GM19240 (cell line): ENCODE data around the gene MEGF9.
"Not testable (repeated sequence)": the region's sequence is repeated elsewhere in the genome, so short reads cannot be mapped to it uniquely, and the experiment has no call there.

Source experiments
- DNase-seq: peaks from one replicate; pipeline ENCODE4 v3.0.0; 2011; ENCODE audit warnings: low spot score; ENCODE audit not compliant: insufficient read length

Gene MEGF9

DNA sequence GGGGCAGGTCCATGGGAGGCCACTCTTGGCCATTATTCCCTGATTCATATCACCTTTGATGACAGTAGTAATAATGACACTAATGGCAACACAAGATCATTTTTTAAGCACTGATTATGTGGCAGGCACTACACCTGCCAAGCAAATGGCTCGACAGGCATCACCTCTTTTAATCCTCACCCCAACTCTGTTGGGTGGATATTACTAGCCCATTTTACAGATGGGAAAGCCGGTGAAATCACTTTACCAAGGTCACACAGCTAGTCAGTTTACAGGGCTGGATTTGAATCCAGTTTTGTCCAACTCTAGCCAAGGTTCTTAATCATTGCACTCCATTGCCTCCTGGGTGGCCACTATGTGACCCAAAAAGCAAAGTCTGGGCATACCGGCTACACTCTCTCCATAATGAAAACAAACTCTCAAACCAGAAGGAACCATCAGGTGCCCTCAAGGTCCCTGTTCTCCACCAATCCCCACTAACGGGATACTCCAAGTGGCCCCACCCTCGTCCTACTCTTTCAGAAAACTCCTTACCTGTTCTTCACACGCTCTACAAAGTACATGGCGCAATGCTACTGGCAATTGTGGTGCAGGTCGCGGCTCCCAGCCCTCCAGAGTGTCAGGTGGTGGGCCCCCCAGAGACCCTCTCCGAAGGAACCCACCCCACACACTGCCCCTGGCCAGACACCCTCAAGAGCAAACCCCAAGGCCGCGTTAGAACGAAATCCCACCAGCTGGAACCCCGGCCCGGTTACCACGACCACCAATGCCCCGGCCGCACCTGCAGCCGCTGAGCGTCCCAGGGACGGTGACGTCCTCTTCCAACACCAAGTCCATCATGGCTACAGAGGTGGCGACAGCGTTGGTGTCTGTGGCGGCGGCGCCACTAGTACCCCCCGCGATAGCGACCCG, 134.9 kb downstream of the MEGF9 start:
- no peak for DNase-seq

DNA sequence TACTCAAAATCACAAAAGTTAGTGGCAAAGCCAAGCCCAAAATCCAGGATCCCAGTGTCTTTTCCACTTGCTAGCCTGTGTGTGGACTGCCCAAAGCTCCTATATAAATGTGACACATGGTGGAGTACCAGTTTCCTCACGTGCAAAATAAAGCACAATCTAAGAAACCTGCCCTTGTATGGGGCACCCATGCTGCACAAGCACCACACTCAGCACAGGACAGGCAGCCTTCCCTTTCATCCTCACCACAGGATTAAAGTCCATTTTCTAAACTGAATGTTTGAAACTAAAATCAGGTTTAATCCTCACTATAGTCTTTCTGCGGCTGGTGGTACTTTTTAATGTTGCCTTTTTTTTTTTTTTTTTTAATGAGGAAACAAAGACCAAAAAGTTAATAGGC, 139.8 kb downstream of the MEGF9 start:
- DNase-seq = no peak

DNA sequence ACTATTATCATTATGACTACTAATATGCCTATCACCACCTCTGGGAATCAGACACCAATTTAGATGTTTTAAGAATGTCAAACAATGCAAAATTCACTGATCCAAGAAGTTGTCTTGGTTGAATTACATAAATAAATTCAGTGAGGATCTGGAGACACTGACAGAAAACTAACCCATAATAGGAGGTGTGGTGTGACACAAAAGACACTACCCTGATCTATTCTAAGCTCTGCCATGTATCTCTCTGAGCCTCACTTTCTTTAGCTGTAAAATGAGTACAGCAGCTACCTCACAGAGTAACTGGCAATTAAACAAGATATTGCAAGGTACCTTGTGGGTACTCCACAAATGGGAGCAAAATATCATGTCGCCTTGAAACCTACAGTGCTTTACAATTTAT, 141.8 kb downstream of the MEGF9 start:
- no peak for DNase-seq

DNA sequence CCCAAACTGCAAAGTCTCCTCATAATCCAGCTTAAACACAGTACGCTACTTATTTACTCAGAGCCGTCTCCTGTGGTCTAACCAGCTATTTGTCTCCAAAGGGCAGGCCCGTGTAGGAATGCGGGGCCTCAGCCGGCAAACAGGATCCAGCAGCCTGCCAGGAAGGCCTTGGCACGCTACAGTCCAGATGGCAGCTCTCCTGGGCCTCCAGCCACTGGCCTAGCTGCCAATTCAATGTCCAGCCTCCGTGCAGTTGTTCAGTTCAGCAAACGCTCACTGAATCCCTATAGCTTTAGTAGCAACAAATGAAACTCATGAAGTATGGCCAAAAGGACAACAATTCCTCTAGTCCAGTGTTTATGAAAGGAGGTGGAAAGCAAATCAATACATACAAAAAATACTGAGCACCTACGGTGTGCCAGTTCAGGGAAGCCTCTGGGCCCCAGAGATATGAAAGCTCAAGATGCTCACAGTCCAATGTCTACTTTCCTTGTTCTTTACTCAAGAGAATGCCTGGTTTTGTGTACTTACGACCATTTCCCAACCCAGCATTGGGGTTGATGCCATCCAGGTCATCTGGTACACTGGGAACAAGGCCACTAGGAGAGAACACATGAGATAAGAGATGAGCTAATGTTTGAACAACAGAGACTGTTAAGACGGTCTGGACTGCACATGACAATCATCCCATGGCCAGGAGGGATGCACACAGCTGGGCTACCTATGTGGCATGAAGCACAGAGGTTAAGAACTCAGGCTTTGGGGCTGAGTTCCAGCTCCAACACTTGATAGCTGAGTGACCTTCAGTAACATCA, 142.6 kb downstream of the MEGF9 start:
- DNase-seq = no peak

DNA sequence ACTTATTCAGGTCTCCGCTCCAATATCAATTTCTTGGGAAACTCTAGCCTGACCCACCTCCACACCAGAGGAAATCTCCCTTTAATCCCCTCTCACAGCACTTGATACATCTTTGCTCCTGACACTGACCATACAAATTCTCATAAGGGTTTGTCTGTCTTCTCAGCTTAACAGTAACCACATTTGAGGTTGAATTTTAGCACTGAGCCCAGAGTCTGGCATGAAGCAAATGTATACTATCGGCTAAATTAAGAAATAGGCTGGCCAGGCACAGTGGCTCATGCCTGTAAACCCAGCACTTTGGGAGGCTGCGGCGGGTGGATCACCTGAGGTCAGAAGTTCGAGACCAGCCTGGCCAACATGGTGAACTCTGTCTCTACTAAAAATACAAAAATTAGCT, 144.0 kb downstream of the MEGF9 start:
- no peak for DNase-seq

DNA sequence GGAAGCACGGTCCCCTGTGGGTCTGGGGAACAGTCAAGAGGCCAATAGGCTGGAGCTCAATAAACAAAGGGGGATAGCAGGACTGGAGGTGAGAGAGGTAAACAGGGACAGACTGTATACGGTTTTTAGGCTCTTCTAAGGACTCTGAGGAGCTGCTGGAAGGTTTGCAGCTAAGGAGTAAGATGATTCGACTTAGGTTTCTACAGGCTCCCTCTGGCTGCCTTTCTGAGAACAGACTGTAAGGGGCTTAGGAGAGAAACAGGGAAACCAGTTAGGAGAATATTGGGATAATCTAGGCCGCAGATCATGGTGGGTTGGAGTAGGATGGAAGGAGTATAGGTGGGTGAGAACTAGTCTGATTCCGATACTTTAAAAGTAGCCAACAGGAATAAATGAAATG, 144.7 kb downstream of the MEGF9 start:
- DNase-seq = no peak

DNA sequence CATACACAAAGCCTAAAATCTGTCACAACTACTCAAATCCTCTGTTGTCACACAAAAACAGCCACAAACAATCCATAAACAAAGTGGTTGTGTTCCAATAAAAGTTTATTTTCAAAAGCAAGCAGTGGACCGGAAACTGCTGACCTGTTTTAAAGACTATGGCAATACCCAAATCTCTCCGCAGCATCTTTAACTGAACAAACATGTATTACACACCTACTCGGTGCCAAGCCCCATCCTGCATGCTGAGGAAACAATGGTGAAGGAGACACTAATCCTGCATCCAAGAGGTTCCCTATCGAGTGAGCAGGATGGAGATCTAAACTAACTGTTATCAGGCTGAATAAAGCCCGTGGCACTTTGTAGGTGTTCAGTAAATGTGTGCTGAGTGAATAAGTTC, 145.5 kb downstream of the MEGF9 start:
- DNase-seq = no peak

DNA sequence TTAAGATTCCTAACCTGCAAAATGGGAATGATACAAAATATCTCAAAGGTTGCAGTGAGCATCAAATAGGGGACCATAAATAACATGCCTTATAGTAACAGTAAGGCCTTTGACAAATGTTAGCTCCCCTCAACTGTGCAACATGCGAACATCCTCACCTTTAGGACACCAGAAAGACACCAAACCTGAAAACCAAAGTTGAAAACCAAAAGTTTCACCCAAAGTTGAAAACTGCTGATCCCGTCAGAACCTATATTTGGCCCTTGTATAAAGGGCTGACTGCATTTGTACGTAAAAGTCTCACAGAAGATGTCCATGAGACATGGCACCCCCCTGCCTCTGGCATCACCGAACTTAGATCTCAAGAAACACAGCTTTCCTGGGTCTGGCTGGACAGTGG, 146.4 kb downstream of the MEGF9 start:
- DNase-seq = no peak

DNA sequence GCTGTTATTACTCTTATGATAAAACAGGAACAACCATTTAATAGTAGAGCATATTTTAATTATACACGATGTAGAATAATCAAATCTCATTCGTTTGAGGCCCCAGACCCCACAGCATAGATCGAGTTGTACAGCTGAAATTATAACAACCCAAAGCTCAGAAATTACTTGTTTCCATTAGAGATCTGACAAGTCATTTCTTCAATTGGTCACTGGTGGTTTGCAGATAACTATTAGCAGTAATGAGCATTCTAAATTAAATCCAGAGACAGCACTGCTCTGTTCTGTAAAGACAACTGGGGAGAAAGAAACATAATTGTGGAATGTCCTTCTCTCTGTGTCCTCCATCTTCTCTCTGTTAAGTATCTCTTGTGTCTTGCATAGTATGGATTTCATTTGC, 147.2 kb downstream of the MEGF9 start:
- DNase-seq = no peak

DNA sequence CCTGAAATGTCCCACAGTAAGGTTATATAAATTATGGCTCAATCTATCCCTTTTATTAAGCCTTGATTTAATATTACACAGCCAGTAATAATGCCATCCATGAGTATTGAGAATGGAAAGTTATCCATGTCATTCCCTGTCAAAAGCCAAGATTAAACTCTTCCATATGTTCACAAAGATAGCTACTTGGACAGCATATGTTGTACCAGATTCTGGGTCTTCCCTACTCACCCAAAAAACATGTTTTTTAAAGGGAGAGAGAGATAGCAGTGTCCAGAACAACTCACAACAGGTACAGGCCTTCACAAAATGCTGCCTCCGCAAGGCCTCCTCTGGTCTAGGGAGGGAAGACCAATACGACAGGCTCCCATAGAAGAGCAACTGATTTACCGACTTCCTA, 149.7 kb downstream of the MEGF9 start:
- DNase-seq = no peak

DNA sequence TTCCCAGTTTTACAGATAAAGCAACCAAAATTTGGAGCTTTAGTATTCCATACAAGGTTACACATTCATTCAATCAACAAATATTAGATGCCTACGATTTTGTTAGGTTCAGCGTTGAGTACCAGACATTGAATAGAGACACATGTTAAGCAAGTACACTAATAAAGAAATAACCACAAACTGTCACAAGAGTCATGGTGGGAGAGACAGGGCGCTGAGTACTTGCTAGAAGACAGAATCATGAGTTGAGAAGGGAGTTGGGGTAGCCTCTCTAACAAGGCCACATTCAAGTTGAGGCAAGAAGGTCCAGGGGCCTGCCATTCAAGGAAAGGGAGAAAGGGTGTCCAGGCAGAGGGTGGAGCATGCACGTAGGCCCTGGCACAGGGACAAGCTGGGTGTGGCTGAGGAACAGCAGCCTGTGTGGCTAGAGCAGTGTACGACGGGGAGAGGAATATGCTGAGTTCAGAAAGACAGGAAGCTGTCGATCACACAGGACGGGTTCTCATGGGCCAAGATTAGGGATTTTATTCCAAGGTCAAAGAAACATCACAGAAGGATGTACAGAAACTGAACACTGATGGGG, 151.3 kb downstream of the MEGF9 start:
- no peak for DNase-seq

DNA sequence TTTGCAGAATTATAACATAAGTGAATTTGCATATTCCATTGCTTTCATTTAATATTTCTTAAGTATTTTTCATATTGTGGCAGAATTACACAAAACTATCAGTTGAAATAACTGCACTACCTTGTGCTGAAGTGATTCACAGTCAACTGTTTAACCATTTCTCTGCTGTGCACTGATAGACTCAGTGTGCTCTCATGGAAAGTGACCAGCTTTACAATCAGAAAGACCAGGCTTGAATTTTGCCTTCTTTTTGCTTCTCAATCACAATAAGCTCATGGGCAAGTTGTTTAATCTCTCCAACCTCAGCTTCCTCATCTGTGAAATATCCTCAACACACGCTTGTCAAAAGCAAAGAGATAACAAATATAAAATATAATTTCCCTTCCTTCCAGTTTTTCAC, 152.6 kb downstream of the MEGF9 start:
- DNase-seq = no peak

DNA sequence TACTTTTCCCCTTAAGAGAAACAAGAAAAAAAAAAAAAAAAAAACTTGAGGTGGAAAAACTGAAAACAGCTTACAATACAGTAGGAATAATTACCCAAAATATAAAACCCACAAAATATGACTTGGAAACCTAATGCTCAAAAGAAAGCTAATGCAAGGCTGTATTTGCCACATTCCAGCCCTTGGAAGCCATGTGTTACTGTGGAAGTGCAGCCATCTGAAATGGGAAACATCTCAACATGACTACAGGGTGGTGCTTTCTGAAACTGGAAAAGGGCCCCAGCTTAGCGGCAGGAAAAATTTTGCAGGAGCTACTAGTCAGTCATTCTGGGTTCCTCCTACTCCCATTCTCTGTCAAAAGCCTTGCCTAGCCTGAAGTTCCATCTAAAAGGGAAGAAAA, 154.7 kb downstream of the MEGF9 start:
- no peak for DNase-seq

DNA sequence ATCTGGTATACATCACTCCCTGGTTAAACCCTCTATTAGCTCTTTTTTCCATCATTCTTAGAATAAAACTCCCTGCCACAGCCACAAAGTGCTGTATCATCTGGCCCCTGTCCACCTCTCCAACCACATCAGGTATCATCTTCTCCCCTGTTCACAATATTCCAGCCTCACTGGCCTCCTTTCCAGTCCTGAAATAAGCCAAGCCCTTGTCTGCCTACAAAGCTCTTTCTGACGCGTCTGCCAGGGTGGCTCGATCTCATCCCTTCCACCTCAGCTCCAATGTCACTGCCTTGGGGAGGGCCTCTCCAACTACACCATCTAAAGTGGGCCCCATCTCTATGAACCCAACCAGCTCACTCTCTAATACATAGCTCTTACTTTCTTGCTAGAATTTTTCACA, 155.8 kb downstream of the MEGF9 start:
- DNase-seq = no peak

DNA sequence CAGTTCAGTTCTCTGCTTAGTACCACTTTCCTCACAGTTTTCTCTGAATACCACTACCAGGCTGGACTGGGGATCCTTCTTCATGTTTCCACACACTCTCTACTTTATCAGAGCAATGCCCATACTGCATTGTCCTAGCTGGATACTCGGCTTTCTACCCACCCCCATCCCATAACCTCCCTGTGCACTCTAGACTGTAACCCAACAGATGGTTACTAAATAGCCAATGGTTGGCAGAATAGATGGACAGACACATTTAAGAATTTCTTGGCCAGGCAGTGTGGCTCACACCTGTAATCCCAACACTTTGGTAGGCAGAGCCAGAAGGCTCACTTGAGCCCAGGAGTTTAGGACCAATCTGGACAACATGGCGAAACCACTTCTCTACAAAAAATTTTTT, 157.1 kb downstream of the MEGF9 start:
- no peak for DNase-seq

DNA sequence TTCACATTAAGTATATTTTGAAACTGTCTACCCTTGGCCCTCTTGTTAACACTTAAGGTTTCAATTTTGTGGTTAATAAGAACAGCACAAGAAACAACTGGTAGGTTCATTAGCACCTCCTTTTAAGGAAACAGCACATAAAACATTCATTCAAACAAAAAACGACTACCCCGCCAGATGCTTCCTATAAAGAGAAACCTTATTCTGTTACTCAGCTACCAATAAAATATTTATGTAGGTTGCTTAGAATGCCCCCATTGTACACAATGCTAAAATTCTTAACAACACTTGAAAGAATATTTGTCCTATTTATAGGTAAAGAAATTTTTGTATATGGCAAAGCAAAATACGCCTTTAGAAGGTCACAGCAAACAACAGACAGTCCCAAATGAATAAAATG, 157.5 kb downstream of the MEGF9 start:
- no peak for DNase-seq

DNA sequence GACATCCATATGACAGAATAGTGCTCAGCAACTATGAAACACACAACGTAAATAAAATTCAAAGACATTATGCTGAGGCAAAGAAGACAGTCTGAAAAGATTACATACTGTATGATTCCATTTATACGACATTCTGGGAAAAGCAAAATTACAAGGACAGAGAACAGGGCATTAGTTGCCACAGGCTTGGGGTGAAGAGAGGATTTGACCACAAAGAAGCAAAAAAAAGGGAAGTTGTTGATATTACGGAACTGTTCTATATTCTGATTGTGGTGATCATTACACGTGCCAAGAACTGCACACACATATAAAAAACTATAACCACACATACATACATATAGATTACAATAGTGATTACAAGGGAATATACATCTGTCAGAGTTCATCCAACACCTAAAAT, 158.4 kb downstream of the MEGF9 start:
- no peak for DNase-seq

DNA sequence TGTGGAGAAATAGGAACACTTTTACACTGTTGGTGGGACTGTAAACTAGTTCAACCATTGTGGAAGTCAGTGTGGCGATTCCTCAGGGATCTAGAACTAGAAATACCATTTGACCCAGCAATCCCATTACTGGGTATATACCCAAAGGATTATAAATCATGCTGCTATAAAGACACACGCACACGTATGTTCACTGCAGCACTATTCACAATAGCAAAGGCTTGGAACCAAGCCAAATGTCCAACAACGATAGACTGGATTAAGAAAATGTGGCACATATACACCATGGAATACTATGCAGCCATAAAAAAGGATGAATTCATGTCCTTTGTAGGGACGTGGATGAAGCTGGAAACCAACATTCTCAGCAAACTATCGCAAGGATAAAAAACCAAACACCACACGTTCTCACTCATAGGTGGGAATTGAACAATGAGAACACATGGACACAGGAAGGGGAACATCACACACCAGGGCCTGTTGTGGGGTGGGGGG, 162.0 kb downstream of the MEGF9 start:
- DNase-seq = not testable (repeated sequence)
